Loucy (cell line): ENCODE results near the gene EEFSEC.

Experiments
- H2AFZ ChIP-seq: fragments of 200-600 bp; sonication (generic); 2 replicates; pipeline ENCODE4 v1.6.0; 2016; ENCODE audit warnings: antibody characterized with exemption, mild to moderate bottlenecking, low read length, moderate library complexity
- H3F3A ChIP-seq: fragments of 200-600 bp; 2 replicates; pipeline ENCODE4 v1.6.0; 2016; ENCODE audit warnings: antibody characterized with exemption, low read depth, mild to moderate bottlenecking
- H3K27me3 ChIP-seq: fragments of 200-600 bp; sonication (generic); 2 replicates; pipeline ENCODE4 v1.6.1; 2014; ENCODE audit warnings: low read length, mild to moderate bottlenecking; ENCODE audit not compliant: insufficient read depth, poor library complexity, severe bottlenecking
- H3K36me3 ChIP-seq: fragments of 200-600 bp; sonication (generic); 2 replicates; pipeline ENCODE4 v1.6.1; 2016; ENCODE audit warnings: low read length; ENCODE audit not compliant: insufficient read depth
- H3K4me1 ChIP-seq: fragments of 200-600 bp; sonication (generic); 2 replicates; pipeline ENCODE4 v1.5.1; 2014; ENCODE audit warnings: low read length, mild to moderate bottlenecking; ENCODE audit not compliant: insufficient read depth, poor library complexity, severe bottlenecking
- H3K4me2 ChIP-seq: fragments of 200-600 bp; sonication (generic); 2 replicates; pipeline ENCODE4 v1.6.0; 2014; ENCODE audit warnings: antibody characterized with exemption, low read length, low read depth, mild to moderate bottlenecking; ENCODE audit not compliant: poor library complexity, severe bottlenecking
- H3K4me3 ChIP-seq: fragments of 200-600 bp; sonication (generic); 2 replicates; pipeline ENCODE4 v1.5.1; 2014; ENCODE audit warnings: low read length, mild to moderate bottlenecking, mixed read lengths; ENCODE audit not compliant: poor library complexity, severe bottlenecking
- H3K79me2 ChIP-seq: fragments of 200-600 bp; sonication (generic); 2 replicates; pipeline ENCODE4 v1.6.1; 2014; ENCODE audit warnings: low read length; ENCODE audit not compliant: insufficient read depth
- H3K9ac ChIP-seq: fragments of 200-600 bp; sonication (generic); 2 replicates; pipeline ENCODE4 v1.6.0; 2014; ENCODE audit warnings: mild to moderate bottlenecking, low read depth, low read length, moderate library complexity; ENCODE audit not compliant: poor library complexity, severe bottlenecking
- H3K9me2 ChIP-seq: fragments of 200-600 bp; sonication (generic); replicated peaks from 2 replicates; pipeline ENCODE4 v1.6.1; 2016; ENCODE audit warnings: low read depth, low read length, mixed read lengths
- H3K9me3 ChIP-seq: fragments of 200-600 bp; sonication (generic); 2 replicates; pipeline ENCODE4 v1.6.1; 2014; ENCODE audit warnings: mild to moderate bottlenecking, antibody characterized with exemption, low read length, low read depth; ENCODE audit not compliant: insufficient read depth
- H4K20me1 ChIP-seq: fragments of 200-600 bp; sonication (generic); 2 replicates; pipeline ENCODE4 v1.6.0; 2014; ENCODE audit warnings: antibody characterized with exemption, low read length, mild to moderate bottlenecking; ENCODE audit not compliant: insufficient read depth, poor library complexity, severe bottlenecking
- CTCF ChIP-seq: fragments of 200-600 bp; sonication (generic); conservative IDR thresholded peaks from 2 replicates; pipeline ENCODE4 v1.5.1; 2014; ENCODE audit warnings: mild to moderate bottlenecking, antibody characterized with exemption, low read length
- EZH2phosphoT487 ChIP-seq: fragments of 200-600 bp; IDR thresholded peaks from 2 replicates; pipeline ENCODE4 v1.6.1; 2018; ENCODE audit warnings: antibody characterized with exemption, mild to moderate bottlenecking, moderate library complexity, borderline replicate concordance

Gene EEFSEC

GRCh38 chr3:128231606-128232005 lies 78.3 kb downstream of the EEFSEC start:
- Histone ChIP-seq H3K9me2 (no peaks in the 10 kb centered on the region), H3K9me3 (no peaks in the 10 kb centered on the region), H3K9ac (no peak overlapping the region), H3K4me3 (no peak overlapping the region), H3K27me3 (no peaks in the 10 kb centered on the region), H3K4me1 (no peaks in the 10 kb centered on the region), H2AFZ (no peak overlapping the region), H3K4me2 (no peak overlapping the region), H3K79me2 (peaks cover 3% of the 10 kb centered on the region; the same call in 1 of the 2 replicates), H3F3A (no peaks in the 10 kb centered on the region), H4K20me1 (no peaks in the 10 kb centered on the region), H3K36me3 (no peaks in the 10 kb centered on the region)
- TF ChIP-seq CTCF (no peak), EZH2phosphoT487 (no peak)

- Histone ChIP-seq H3K4me3 (no peak overlapping the region), H3K4me2 (no peak overlapping the region), H3K27me3 (no peaks in the 10 kb centered on the region), H3K79me2 (peaks cover 3% of the 10 kb centered on the region; the same call in 1 of the 2 replicates), H4K20me1 (no peaks in the 10 kb centered on the region), H3K4me1 (no peaks in the 10 kb centered on the region), H2AFZ (no peak overlapping the region), H3K9me2 (no peaks in the 10 kb centered on the region), H3K36me3 (no peaks in the 10 kb centered on the region), H3K9me3 (no peaks in the 10 kb centered on the region), H3K9ac (no peak overlapping the region), H3F3A (no peaks in the 10 kb centered on the region)
- TF ChIP-seq CTCF (no peak), EZH2phosphoT487 (no peak)
These were observed 79.3 kb downstream of the EEFSEC start for GRCh38 chr3:128232376-128233178.

GRCh38 chr3:128235207-128235926 lies 82.1 kb downstream of the EEFSEC start:
- H3K4me3 ChIP-seq, result no peak overlapping the region
- H2AFZ ChIP-seq, result no peak overlapping the region
- no peaks in the 10 kb centered on the region for H3K9me3 ChIP-seq
- H3K4me2 ChIP-seq, result no peak overlapping the region
- TF ChIP-seq EZH2phosphoT487, result no peak
- no peak for TF ChIP-seq CTCF
- H3K9ac ChIP-seq, result no peak overlapping the region
- H3K36me3 ChIP-seq, result no peaks in the 10 kb centered on the region
- peaks cover 3% of the 10 kb centered on the region; the same call in 1 of the 2 replicates for H3K79me2 ChIP-seq
- no peaks in the 10 kb centered on the region for H3F3A ChIP-seq
- H4K20me1 ChIP-seq, result no peaks in the 10 kb centered on the region
- no peaks in the 10 kb centered on the region for H3K9me2 ChIP-seq
- no peaks in the 10 kb centered on the region for H3K4me1 ChIP-seq
- no peaks in the 10 kb centered on the region for H3K27me3 ChIP-seq
